Karpas-422 (cell line): ENCODE data around the gene TBC1D16. TPM values are rescaled to one million over a fixed set of nuclear protein-coding genes. Genes with fewer than 3 reads are reported as not detected.

Experiments used
- DNase-seq: peaks from one replicate; pipeline ENCODE4 v3.0.0-alpha.2; 2015
- H2AFZ ChIP-seq: fragments of 200-600 bp; sonication (generic); 2 replicates; pipeline ENCODE4 v1.6.1; 2014; ENCODE audit warnings: antibody characterized with exemption, low read length, mixed read lengths
- H3K27ac ChIP-seq: fragments of 200-600 bp; sonication (generic); 2 replicates; pipeline ENCODE4 v1.5.1; 2014; ENCODE audit warnings: mild to moderate bottlenecking, low read length, moderate library complexity
- H3K27me3 ChIP-seq: fragments of 200-600 bp; sonication (generic); 2 replicates; pipeline ENCODE4 v1.6.1; 2014; ENCODE audit warnings: low read length, mixed read lengths
- H3K36me3 ChIP-seq: fragments of 200-600 bp; sonication (generic); 2 replicates; pipeline ENCODE4 v1.6.1; 2014; ENCODE audit warnings: low read length, mixed read lengths; ENCODE audit not compliant: insufficient read depth
- H3K4me1 ChIP-seq: fragments of 200-600 bp; sonication (generic); 2 replicates; pipeline ENCODE4 v1.6.1; 2014; ENCODE audit warnings: mild to moderate bottlenecking, low read length, mixed read lengths
- H3K4me2 ChIP-seq: fragments of 200-600 bp; sonication (generic); 2 replicates; pipeline ENCODE4 v1.6.1; 2014; ENCODE audit warnings: low read length, low read depth, mild to moderate bottlenecking; ENCODE audit not compliant: poor library complexity, severe bottlenecking
- H3K4me3 ChIP-seq: fragments of 200-600 bp; sonication (generic); 2 replicates; pipeline ENCODE4 v1.5.1; 2014; ENCODE audit warnings: mild to moderate bottlenecking, antibody characterized with exemption, low read length, mixed read lengths
- H3K79me2 ChIP-seq: fragments of 200-600 bp; sonication (generic); 2 replicates; pipeline ENCODE4 v1.6.1; 2014; ENCODE audit warnings: mild to moderate bottlenecking, low read length, mixed read lengths
- H3K9ac ChIP-seq: fragments of 200-600 bp; sonication (generic); 2 replicates; pipeline ENCODE4 v1.6.0; 2014; ENCODE audit warnings: low read length
- H3K9me2 ChIP-seq: fragments of 200-600 bp; sonication (generic), shearing (Covaris generic); replicated peaks from 2 replicates; pipeline ENCODE4 v1.6.0; 2014; ENCODE audit warnings: mild to moderate bottlenecking, low read length, moderate library complexity; ENCODE audit not compliant: insufficient read depth
- H3K9me3 ChIP-seq: fragments of 300-700, 200-600 bp; sonication (generic); 2 replicates; pipeline ENCODE4 v1.6.1; 2014; ENCODE audit warnings: low read length, mixed read lengths
- H4K20me1 ChIP-seq: fragments of 200-600 bp; sonication (generic); 2 replicates; pipeline ENCODE4 v1.6.1; 2014; ENCODE audit warnings: mild to moderate bottlenecking, antibody characterized with exemption, low read length, low read depth; ENCODE audit not compliant: insufficient read depth
- total RNA-seq: library from RNA; depleted of rRNA; stranded (reverse); fragments of >200 nt; shearing (Covaris generic); gene quantifications from 2 replicates; pipeline ENCODE4 v1.2.3, GENCODE V29; 2014; ENCODE audit warnings: low replicate concordance; rRNA removed

TBC1D16 gene, protein sequence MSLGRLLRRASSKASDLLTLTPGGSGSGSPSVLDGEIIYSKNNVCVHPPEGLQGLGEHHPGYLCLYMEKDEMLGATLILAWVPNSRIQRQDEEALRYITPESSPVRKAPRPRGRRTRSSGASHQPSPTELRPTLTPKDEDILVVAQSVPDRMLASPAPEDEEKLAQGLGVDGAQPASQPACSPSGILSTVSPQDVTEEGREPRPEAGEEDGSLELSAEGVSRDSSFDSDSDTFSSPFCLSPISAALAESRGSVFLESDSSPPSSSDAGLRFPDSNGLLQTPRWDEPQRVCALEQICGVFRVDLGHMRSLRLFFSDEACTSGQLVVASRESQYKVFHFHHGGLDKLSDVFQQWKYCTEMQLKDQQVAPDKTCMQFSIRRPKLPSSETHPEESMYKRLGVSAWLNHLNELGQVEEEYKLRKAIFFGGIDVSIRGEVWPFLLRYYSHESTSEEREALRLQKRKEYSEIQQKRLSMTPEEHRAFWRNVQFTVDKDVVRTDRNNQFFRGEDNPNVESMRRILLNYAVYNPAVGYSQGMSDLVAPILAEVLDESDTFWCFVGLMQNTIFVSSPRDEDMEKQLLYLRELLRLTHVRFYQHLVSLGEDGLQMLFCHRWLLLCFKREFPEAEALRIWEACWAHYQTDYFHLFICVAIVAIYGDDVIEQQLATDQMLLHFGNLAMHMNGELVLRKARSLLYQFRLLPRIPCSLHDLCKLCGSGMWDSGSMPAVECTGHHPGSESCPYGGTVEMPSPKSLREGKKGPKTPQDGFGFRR
- total RNA-seq = 0.22 and 1.9 TPM in 2 replicates

GRCh38 chr17:80035687-80035936, at the start of gene TBC1D16:
TBC1D16 (minus strand) TSS chr17:80035872; CDS start chr17:80013547, 22,325 bp downstream.
- H3K9me2 ChIP-seq = no peaks in the 10 kb centered on the region
- peaks cover 10% of the 10 kb centered on the region for H3K4me1 ChIP-seq
- DNase-seq = peak; percentile 76
- H3K4me2 ChIP-seq = peak within 1 kb of the TSS; percentile 61
- H2AFZ ChIP-seq = peak within 1 kb of the TSS; percentile 43; the same call in 1 of the 2 replicates
- H3K9me3 ChIP-seq = no peaks in the 10 kb centered on the region
- no peaks in the 10 kb centered on the region for H3K36me3 ChIP-seq
- no peaks in the 10 kb centered on the region for H3K79me2 ChIP-seq
- peak within 1 kb of the TSS; percentile 59; the same call in 1 of the 2 replicates for H3K4me3 ChIP-seq
- no peaks in the 10 kb centered on the region for H4K20me1 ChIP-seq
- H3K9ac ChIP-seq = peak within 1 kb of the TSS; percentile 64
- no peaks in the 10 kb centered on the region for H3K27me3 ChIP-seq
- no peak within 1 kb of the TSS for H3K27ac ChIP-seq

DNA sequence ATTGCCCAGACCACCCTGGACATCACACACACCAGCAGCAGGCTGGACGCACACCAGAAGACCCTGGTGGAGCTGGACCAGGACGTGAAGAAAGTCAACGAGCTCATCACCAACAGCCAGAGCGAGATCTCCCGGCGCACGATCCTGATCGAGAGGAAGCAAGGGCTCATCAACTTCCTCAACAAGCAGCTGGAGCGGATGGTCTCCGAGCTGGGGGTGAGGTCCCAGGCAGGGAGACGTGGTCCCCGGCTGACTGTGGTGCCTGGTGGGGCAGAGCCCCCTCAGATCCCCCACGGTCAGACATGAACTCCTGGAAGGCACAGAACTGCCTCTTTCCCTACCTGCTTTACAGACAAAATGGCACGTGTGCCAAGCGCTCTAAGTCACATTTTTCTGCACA, 49.1 kb upstream of the TBC1D16 start:
- H3K79me2 ChIP-seq = no peaks in the 10 kb centered on the region
- H3K4me1 ChIP-seq = no peaks in the 10 kb centered on the region
- H3K27ac ChIP-seq = no peak overlapping the region
- H3K4me2 ChIP-seq = no peak overlapping the region
- H3K9me2 ChIP-seq = no peaks in the 10 kb centered on the region
- H3K4me3 ChIP-seq = no peak overlapping the region
- H3K9ac ChIP-seq = no peak overlapping the region
- no peak overlapping the region for H2AFZ ChIP-seq
- no peak for DNase-seq
- no peaks in the 10 kb centered on the region for H3K27me3 ChIP-seq
- H4K20me1 ChIP-seq = no peaks in the 10 kb centered on the region
- H3K36me3 ChIP-seq = no peaks in the 10 kb centered on the region
- H3K9me3 ChIP-seq = no peaks in the 10 kb centered on the region

DNA sequence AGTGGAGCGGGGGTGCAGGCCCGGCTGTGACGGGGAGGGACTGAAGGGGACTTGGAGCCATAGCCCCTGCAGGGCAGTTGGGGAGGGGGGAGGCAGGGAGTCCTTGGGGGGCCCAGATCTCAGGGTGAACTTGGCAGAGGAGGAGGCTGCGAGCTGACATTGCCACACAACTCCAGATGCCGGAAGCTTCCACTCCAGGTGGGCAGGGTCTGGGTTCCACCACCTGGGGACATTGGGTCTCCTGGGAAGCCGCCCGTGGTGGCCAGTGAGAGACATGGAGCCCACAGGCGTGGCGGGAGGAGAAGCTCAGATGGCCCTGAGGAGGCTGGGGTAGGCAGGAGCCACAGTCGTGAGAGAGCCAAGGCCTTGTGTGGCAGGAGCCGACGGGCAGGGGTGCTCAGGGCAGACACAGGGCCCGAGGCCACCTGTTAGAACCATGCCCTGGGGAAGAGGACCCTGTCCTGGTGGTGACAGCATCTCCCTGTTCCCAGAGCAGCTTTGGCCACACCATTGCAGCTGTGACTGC, 47.5 kb upstream of the TBC1D16 start:
- Histone ChIP-seq H3K9ac (no peak overlapping the region), H3K36me3 (no peaks in the 10 kb centered on the region), H3K9me2 (no peaks in the 10 kb centered on the region), H3K79me2 (no peaks in the 10 kb centered on the region), H3K9me3 (no peaks in the 10 kb centered on the region), H3K4me1 (no peaks in the 10 kb centered on the region), H3K4me3 (no peak overlapping the region), H3K4me2 (no peak overlapping the region), H3K27ac (no peak overlapping the region), H4K20me1 (no peaks in the 10 kb centered on the region), H2AFZ (no peak overlapping the region), H3K27me3 (no peaks in the 10 kb centered on the region)
- DNase-seq = no peak

DNA sequence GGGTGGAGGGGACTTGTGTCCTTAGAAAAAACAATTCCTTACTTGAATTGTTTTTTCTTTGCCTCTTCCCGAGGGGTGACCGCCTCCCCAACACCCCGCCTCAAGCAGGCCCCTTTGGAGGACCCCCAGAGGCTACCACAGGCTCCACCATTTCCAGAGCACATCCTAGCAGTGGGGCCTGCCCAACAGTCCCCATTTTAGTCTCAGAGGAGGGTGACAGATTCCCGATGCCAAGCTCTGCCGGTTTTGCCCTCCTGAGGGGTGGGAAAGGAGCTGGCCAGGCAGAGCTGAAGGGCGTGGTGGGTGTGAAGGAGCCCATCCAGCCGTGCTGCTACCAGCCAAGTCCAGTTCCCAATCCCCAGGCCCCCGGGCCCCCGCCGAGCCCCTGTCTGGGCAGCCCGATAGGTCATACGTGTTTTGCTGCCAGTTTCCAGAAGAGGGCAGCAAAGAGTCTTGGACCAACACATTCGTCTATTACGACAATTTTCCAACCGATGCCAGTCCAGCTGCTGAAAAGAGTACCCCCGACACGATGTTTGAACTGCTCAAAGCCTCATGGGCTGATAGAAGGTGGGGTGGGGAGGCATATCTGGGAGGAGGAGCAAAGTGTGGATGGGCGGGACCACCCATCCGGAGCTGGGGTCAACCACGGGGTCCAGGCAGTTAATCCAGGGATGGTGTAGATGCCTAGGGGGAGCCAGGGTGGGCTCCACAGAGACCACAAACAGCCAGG, 46.9 kb upstream of the TBC1D16 start:
- H2AFZ ChIP-seq = no peak overlapping the region
- no peak overlapping the region for H3K4me3 ChIP-seq
- DNase-seq = peak; percentile 81
- H3K9me2 ChIP-seq = no peaks in the 10 kb centered on the region
- H3K27ac ChIP-seq = no peak overlapping the region
- H3K4me2 ChIP-seq = no peak overlapping the region
- H3K27me3 ChIP-seq = no peaks in the 10 kb centered on the region
- H3K36me3 ChIP-seq = no peaks in the 10 kb centered on the region
- no peaks in the 10 kb centered on the region for H3K79me2 ChIP-seq
- H3K4me1 ChIP-seq = no peaks in the 10 kb centered on the region
- H3K9ac ChIP-seq = no peak overlapping the region
- H3K9me3 ChIP-seq = no peaks in the 10 kb centered on the region
- no peaks in the 10 kb centered on the region for H4K20me1 ChIP-seq

DNA sequence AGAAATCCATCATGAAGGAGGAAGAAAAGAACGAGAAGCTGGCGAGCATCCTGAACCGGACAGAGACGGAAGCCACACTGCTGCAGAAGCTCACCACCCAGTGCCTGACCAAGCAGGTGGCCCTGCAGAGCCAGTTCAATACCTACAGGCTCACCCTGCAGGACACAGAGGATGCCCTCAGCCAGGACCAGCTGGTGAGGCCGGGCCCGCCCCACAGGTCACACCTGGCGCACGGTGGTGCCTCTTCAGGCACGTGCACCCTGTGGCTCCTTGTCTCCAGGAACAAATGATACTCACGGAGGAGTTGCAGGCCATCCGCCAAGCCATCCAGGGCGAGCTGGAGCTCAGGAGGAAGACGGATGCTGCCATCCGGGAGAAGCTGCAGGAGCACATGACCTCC, 45.9 kb upstream of the TBC1D16 start:
- Histone ChIP-seq H2AFZ (no peak overlapping the region), H3K9me3 (no peaks in the 10 kb centered on the region), H3K4me2 (no peak overlapping the region), H3K79me2 (no peaks in the 10 kb centered on the region), H3K9ac (no peak overlapping the region), H3K9me2 (no peaks in the 10 kb centered on the region), H3K4me1 (no peaks in the 10 kb centered on the region), H3K36me3 (no peaks in the 10 kb centered on the region), H3K4me3 (no peak overlapping the region), H3K27me3 (no peaks in the 10 kb centered on the region), H4K20me1 (no peaks in the 10 kb centered on the region), H3K27ac (no peak overlapping the region)
- DNase-seq = no peak

DNA sequence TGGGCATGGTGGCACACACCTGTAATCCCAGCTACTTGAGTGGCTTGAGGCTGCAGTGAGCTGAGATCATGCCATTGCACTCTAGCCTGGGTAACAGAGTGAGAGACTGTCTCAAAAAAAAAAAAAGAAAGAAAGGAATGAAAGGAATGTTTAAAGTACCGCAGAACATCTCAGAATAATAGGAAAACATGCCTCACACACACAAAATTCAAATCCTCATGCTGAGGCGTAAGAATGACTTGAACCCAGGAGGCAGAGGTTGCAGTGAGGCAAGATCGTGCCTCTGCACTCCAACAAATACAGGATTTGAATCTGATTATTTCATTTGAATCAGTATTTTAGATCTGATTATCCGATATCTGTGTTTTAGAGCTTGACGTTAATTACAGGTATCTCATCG, 44.4 kb upstream of the TBC1D16 start:
- no peaks in the 10 kb centered on the region for H3K36me3 ChIP-seq
- DNase-seq = no peak
- H3K4me1 ChIP-seq = no peaks in the 10 kb centered on the region
- no peak overlapping the region for H3K9ac ChIP-seq
- H4K20me1 ChIP-seq = no peaks in the 10 kb centered on the region
- H3K9me3 ChIP-seq = no peaks in the 10 kb centered on the region
- H3K27ac ChIP-seq = no peak overlapping the region
- no peak overlapping the region for H3K4me3 ChIP-seq
- no peaks in the 10 kb centered on the region for H3K9me2 ChIP-seq
- H3K27me3 ChIP-seq = no peaks in the 10 kb centered on the region
- no peak overlapping the region for H2AFZ ChIP-seq
- H3K79me2 ChIP-seq = no peaks in the 10 kb centered on the region
- H3K4me2 ChIP-seq = no peak overlapping the region

DNA sequence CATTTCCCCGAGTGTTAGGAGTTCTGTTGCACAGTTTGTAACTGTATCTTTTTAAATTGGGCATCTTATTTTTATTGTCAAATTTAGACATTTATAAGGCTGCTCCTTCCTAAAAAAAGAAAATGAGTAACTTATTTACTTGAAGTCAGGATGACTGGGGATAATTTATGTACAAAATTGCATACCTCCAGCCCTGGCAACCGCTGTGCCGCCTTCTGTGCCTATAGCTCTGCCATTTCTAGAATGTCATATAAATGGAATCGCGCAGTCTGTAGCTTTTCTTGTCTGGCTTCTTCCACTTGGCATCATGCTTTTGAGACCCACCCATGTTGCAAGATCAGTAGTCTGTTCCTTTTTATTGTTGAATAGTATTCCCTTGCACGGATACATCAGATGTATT, 36.7 kb upstream of the TBC1D16 start:
- Histone ChIP-seq H2AFZ (no peak overlapping the region), H3K9me3 (no peaks in the 10 kb centered on the region), H4K20me1 (no peaks in the 10 kb centered on the region), H3K4me2 (no peak overlapping the region), H3K27me3 (no peaks in the 10 kb centered on the region), H3K36me3 (no peaks in the 10 kb centered on the region), H3K4me3 (no peak overlapping the region), H3K79me2 (no peaks in the 10 kb centered on the region), H3K4me1 (no peaks in the 10 kb centered on the region), H3K9ac (no peak overlapping the region), H3K9me2 (no peaks in the 10 kb centered on the region), H3K27ac (no peak overlapping the region)
- DNase-seq = no peak
